Skin epidermis (tissue), 12 donors: ENCODE data around the gene TXNRD1.
"Not testable (repeated sequence)": the region's sequence is repeated elsewhere in the genome, so short reads cannot be mapped to it uniquely, and the experiment has no call there.

Source experiments
- H3K27ac ChIP-seq, 21 experiments: fragments of 200-600 bp; sonication (generic) in 11 of 21; one replicate each; pipeline ENCODE4 v1.5.0; 2020; ENCODE audit warnings: mild to moderate bottlenecking in 3 of 21, inconsistent platforms in 2 of 21, moderate library complexity in 2 of 21
- H3K4me3 ChIP-seq, 7 experiments: fragments of 200-600 bp; sonication (generic) in 2 of 7; one replicate each; pipeline ENCODE4 v1.5.0; 2020; ENCODE audit warnings: inconsistent platforms in 2 of 7, mild to moderate bottlenecking in 2 of 7, moderate library complexity in 1 of 7

The TXNRD1 gene

DNA sequence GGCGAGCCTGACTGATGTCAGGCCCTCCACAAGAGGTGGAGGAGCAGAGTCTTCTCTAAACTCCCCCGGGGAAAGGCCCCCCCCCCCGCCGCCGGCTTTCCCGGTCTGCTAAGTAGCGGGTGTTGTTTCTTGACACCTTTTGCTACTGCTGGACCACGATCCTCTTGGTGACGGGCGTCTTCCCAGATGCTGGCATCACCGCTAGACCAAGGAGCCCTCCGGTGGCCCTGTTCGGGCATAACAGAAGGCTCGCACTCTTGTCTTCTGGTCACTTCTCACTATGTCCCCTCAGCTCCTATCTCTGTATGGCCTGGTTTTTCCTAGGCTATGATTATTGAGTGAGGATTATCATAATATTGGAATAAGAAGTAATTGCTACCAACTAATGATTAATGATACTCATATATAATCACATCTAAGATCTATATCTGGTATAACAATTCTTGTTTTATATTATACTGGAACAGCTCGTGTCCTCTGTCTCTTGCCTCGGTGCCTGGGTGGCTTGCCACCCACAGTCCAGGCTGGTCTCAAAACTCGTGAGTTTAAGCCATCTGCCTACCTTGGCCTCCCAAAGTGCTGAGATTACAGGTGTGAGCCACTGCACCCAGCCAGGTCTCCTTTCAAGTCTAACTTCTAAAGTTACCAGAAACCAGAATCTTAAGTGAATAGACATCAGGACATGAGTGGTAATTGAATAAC is 78.7 kb downstream of the TXNRD1 start:
- peak overlapping the region in 4 of 21 experiments; percentile 7 to 54 (median 40) for H3K27ac ChIP-seq
- H3K4me3 ChIP-seq: not testable (repeated sequence)

DNA sequence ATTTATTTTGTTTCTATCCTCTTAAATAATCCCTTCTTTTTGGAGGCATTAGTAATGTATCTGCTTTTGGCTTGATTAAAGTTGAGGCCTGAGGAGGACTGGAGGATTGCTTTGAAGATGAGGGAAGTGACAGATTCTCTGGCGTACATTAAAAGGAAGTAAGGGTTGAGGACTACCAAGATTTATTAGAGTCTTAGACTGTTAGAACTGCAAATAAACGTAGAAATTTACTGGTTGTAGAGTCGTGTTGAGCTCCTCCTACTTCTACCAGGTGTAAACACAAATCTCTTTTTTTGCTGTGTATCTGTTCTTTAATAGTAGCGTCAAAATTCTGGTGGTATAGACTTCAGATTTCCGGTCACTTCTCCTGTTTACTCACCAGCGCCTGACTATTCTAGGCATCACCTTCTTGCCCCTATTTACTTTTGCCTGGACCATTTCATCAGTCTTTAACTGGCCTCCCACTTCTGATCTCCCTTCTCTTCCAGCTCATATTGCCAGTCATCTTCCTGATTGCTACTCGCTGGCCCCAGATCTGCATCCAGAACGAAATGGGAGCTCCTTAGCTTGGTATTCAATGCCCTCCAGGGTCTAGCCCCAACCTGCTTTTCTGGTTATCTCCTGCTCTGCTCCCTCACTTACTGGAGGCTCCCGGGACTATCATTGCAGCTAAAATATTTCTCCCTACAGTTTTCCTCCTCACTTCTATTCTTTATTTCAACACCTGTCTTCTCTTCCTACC is 79.5 kb downstream of the TXNRD1 start:
- peak overlapping the region in 7 of 21 experiments; percentile 1 to 54 (median 30) for H3K27ac ChIP-seq
- no peak overlapping the region for H3K4me3 ChIP-seq

DNA sequence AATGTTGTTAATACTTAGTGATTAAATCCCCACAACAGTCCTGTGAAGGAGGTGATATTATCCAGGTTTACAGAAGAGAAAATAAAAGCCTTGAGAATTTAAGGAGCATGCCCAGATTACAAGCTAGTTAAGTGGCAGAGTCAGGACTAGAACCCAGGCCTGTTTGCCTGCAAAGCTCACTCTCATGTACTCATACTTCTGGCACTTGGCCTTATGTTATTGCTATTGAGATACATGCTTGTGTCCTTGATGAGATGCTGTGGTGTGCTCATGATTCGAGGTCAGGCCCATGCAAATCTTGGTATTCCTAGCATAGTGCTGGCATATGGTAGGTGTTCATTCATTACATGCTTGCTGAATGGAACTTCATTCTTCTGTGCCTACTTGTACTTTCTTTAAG is 80.4 kb downstream of the TXNRD1 start:
- Histone ChIP-seq H3K27ac (peak overlapping the region in 3 of 21 experiments; percentile 1 to 44 (median 17)), H3K4me3 (no peak overlapping the region)

GRCh38 chr12:104296718-104297117 is 81.1 kb downstream of the TXNRD1 start:
- Histone ChIP-seq H3K27ac (peak overlapping the region in 4 of 21 experiments; percentile 0 to 60 (median 18)), H3K4me3 (no peak overlapping the region)

- H3K4me3 ChIP-seq: no peak overlapping the region
- peak overlapping the region in 1 of 21 experiments; percentile 12 for H3K27ac ChIP-seq
These were observed 82.0 kb downstream of the TXNRD1 start for GRCh38 chr12:104297477-104298113.

- no peak overlapping the region for H3K4me3 ChIP-seq
- peak overlapping the region in 1 of 21 experiments; percentile 41 for H3K27ac ChIP-seq
These were observed 84.4 kb downstream of the TXNRD1 start for GRCh38 chr12:104299842-104300481.

DNA sequence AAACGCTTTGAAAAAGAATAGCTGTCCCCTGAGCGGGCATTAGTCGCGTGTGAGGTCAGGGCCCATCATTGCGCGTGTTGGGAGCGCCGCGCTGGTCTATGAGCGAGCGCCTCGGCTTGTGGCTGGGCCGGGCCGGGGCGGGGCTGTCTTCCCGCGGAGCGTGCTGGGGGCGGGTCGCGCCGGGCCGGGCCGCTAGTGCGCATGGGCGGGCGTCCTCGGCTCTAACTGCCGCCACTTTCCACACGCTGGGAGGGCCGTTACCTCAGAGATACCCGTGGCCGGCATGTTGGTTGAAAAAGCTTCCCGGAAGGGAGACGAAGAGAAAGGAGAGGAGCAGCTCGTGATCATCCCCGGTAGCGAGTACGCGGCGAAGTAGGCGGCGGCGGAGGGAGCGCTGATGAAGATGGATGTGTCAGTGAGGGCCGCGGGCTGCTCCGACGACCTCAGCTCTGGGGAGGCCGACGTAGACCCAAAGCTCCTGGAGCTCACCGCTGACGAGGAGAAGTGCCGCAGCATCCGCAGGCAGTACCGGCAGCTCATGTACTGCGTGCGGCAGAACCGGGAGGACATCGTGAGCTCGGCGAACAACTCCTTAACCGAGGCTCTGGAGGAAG is 88.1 kb downstream of the TXNRD1 start, which contains the start of gene EID3:
Gene EID3 (plus strand): TSS at position 202 of the 614 bp plus-strand sequence. CDS start 196 bp downstream, at position 398.
- Histone ChIP-seq H3K27ac (peak within 1 kb of the TSS in 19 of 21 experiments; percentile 1 to 85 (median 64)), H3K4me3 (peak within 1 kb of the TSS; percentile 34 to 55 (median 41))

GRCh38 chr12:104304261-104305009 is 88.9 kb downstream of the TXNRD1 start:
- H3K27ac ChIP-seq: peak overlapping the region in 18 of 21 experiments; percentile 1 to 85 (median 66)
- peak overlapping the region in 6 of 7 experiments; percentile 36 to 55 (median 44) for H3K4me3 ChIP-seq

DNA sequence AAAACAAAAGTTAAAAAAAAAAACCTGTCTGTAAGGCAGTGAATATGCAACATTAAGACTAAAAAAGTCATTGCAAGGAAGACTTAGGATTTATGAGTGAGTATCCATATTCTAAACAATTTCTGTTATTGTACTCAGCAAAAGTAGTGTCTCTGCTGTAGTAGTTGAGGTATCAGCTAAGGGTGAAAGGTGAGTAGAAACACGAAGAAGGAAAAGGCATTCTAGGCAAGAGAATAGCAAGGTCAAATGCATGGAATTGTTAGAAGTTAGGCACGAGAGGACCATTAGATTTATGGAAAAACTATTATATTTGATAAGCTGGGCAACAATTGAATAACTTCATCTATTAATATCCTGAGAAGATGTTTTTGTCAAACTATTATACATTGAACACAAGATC is 89.8 kb downstream of the TXNRD1 start:
- no peak overlapping the region for H3K27ac ChIP-seq
- no peak overlapping the region for H3K4me3 ChIP-seq

GRCh38 chr12:104306376-104306775 is 90.8 kb downstream of the TXNRD1 start:
- Histone ChIP-seq H3K4me3 (no peak overlapping the region), H3K27ac (no peak overlapping the region)

DNA sequence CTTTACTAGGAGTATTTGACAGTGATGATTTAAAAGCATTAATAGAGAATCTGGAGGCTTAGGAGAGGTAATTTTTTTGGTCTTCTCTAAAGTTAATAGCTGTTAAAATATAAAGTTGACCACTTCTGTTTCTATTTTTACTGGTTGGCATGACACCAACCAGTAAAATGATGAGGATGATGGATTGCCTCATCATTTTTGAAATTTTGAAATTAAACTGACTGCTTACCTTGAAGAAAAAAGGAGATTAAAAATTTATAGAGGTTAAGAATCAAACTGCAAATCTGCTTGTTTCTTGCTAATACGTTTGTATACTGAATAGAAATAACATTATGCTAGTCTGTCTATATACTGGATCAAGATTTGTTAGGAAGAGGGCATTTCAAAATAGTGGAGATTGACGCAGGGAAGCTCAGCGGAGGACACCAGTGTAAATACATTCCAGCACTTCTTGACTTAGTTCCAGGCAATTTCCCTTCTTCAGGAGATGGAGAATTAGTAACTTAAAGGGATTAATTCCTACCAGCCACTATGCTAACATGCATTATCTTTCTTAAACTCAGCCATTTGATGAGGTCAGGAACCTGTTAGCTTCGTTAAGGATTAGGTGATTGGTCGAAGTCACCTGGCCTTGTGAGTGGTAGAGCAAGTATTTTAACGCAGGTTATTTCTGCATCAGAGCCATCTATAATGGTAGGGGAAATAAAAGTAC is 91.5 kb downstream of the TXNRD1 start:
- no peak overlapping the region for H3K4me3 ChIP-seq

GRCh38 chr12:104307655-104308000 is 92.0 kb downstream of the TXNRD1 start:
- no peak overlapping the region for H3K27ac ChIP-seq
- H3K4me3 ChIP-seq: no peak overlapping the region

More for the DNA sequence above, 91.5 kb downstream of the TXNRD1 start:
- no peak overlapping the region for H3K27ac ChIP-seq

DNA sequence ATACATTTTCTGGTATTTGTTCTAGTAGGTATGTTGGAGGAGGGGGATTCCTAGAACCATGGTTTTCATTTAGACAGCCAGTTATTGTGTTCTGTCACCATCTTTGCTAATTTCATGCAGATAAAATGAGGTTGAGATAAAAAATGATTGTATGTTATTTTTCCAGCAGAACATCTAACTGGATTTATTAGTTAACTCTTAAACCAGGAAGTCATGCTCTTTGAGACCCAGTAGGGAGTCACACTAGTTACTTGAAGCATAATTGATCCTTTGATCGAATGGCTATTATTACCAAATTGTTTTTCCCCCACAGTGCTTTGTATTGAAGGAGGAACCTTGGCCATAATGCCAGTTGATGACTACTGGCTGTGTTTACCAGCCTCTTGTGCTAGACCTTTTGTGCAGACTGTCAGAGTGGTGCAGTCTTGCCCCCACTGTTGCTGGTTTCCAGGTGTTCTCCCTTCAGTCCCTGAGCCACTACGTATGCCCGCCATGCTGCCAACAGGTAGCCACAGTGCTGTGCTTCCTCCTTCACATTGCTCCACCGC is 93.9 kb downstream of the TXNRD1 start:
- H3K4me3 ChIP-seq: no peak overlapping the region
- no peak overlapping the region for H3K27ac ChIP-seq

DNA sequence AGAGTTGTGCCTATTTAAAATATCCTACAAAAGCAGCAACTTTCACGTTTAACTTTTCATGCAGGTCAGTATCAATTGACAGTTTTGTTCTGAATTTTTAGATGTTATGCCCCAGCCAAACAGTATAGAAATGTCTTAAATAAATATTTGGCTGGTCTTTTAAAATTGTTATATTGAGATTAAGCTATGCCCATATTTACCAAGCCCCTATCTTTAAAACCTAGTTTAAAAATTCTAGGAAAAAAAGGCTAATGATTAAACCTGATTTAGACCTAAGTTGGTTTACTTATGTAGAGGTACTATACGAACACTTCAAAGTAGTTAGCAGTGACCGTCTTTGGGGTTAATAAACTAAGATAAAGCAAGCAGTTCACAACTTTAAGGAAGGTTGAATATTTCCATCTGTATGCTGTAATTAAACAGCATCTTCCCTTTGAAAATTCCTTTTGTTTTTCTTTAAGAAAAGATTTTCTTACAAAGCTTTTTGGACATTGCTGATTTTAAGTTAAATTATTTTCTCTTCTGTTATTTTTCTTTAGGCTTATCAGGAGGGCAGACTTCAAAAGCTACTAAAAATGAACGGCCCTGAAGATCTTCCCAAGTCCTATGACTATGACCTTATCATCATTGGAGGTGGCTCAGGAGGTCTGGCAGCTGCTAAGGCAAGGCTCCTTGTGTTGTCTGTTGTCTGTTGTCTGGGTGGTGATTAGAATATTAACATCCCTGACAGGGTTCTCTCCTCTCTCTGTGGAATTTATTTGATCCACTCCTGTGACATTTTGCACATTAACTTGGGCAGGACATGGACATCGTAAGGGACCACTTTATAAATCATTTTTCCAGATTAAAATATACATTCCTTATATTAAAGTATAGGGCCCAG is 95.4 kb downstream of the TXNRD1 start:
- no peak overlapping the region for H3K4me3 ChIP-seq
- H3K27ac ChIP-seq: no peak overlapping the region

GRCh38 chr12:104312202-104312601 is 96.6 kb downstream of the TXNRD1 start:
- H3K4me3 ChIP-seq: no peak overlapping the region

GRCh38 chr12:104312654-104313053 is 97.1 kb downstream of the TXNRD1 start:
- Histone ChIP-seq H3K27ac (no peak overlapping the region), H3K4me3 (no peak overlapping the region)

More at GRCh38 chr12:104312202-104312601, 96.6 kb downstream of the TXNRD1 start:
- H3K27ac ChIP-seq: no peak overlapping the region
